Transverse colon (tissue), 4 donors: ENCODE results near the gene SMIM10L2A.

Source experiments
- POLR2A ChIP-seq: fragments of 450-650 bp; IDR thresholded peaks from one replicate; pipeline ENCODE4 v1.6.1; 2016; ENCODE audit warnings: antibody characterized with exemption, mild to moderate bottlenecking, moderate library complexity
- POLR2AphosphoS5 ChIP-seq, 3 donors: sonication (generic); formaldehyde crosslinking; IDR thresholded peaks; one replicate each; pipeline ENCODE4 v1.6.1; 2016; ENCODE audit warnings: antibody characterized with exemption in 3 of 3
- TF ChIP-seq, protein P1 (sequence below), 5 experiments: fragments of 200-600 bp in 3 of 5; fragments of 450-650 bp in 2 of 5; sonication (generic) in 3 of 5; IDR thresholded peaks; 1 replicate in 2 of 5; 2 replicates in 3 of 5; pipeline ENCODE4 v1.5.1; 2016 to 2017; ENCODE audit warnings: antibody characterized with exemption in 5 of 5, inconsistent platforms in 3 of 5, mild to moderate bottlenecking in 2 of 5, moderate library complexity in 1 of 5

GRCh38 chrX:135389717-135390116 is 32.0 kb upstream of the SMIM10L2A start:
- TF ChIP-seq, protein P1, sequence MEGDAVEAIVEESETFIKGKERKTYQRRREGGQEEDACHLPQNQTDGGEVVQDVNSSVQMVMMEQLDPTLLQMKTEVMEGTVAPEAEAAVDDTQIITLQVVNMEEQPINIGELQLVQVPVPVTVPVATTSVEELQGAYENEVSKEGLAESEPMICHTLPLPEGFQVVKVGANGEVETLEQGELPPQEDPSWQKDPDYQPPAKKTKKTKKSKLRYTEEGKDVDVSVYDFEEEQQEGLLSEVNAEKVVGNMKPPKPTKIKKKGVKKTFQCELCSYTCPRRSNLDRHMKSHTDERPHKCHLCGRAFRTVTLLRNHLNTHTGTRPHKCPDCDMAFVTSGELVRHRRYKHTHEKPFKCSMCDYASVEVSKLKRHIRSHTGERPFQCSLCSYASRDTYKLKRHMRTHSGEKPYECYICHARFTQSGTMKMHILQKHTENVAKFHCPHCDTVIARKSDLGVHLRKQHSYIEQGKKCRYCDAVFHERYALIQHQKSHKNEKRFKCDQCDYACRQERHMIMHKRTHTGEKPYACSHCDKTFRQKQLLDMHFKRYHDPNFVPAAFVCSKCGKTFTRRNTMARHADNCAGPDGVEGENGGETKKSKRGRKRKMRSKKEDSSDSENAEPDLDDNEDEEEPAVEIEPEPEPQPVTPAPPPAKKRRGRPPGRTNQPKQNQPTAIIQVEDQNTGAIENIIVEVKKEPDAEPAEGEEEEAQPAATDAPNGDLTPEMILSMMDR (IDR thresholded peaks at IDR 0.05): no peak
- no peak for TF ChIP-seq POLR2A
- TF ChIP-seq POLR2AphosphoS5 (IDR thresholded peaks at IDR 0.05): no peak
